Osteocyte (in vitro differentiated cells): ENCODE results near the gene ATAD5. TPM values are rescaled to one million over a fixed set of nuclear protein-coding genes. Genes with fewer than 3 reads are reported as not detected.

Source experiments
- DNase-seq: peaks from one replicate; pipeline ENCODE4 v3.0.0; 2021; ENCODE audit warnings: mixed read lengths; ENCODE audit not compliant: unreplicated experiment; ENCODE audit errors: extremely low spot score
- H3K27ac Mint-ChIP-seq: one replicate; pipeline ENCODE4 v1.8.0; 2021; ENCODE audit warnings: mild to moderate bottlenecking, mixed read lengths; ENCODE audit not compliant: unreplicated experiment
- H3K27me3 Mint-ChIP-seq: one replicate; pipeline ENCODE4 v1.8.0; 2021; ENCODE audit warnings: mixed read lengths; ENCODE audit not compliant: unreplicated experiment
- H3K36me3 Mint-ChIP-seq: one replicate; pipeline ENCODE4 v1.8.0; 2021; ENCODE audit warnings: mixed read lengths; ENCODE audit not compliant: unreplicated experiment
- H3K4me1 Mint-ChIP-seq: one replicate; pipeline ENCODE4 v1.8.0; 2021; ENCODE audit warnings: mixed read lengths; ENCODE audit not compliant: unreplicated experiment
- H3K4me3 Mint-ChIP-seq: one replicate; pipeline ENCODE4 v1.8.0; 2021; ENCODE audit warnings: mild to moderate bottlenecking, moderate library complexity, mixed read lengths; ENCODE audit not compliant: unreplicated experiment
- H3K9me3 Mint-ChIP-seq: one replicate; pipeline ENCODE4 v1.8.0; 2021; ENCODE audit warnings: mixed read lengths; ENCODE audit not compliant: unreplicated experiment
- total RNA-seq: library from RNA; stranded (reverse); gene quantifications from 2 replicates; pipeline ENCODE4 v1.2.1, GENCODE V29; 2021
- TF ChIP-seq, protein P1 (sequence below): fragments of 200-600 bp; sonication (generic); IDR thresholded peaks from 2 replicates; pipeline ENCODE4 v1.5.0; 2021; ENCODE audit warnings: antibody characterized with exemption, mild to moderate bottlenecking, moderate library complexity

Gene ATAD5
- total RNA-seq, 1 donor from 2014 or later, result 3.0 TPM

GRCh38 chr17:30832438-30833124 is 815 bp downstream of the ATAD5 start:
- Mint-ChIP-seq H3K36me3 (peaks cover 1% of the 10 kb centered on the region), H3K27ac (peak overlapping the region; percentile 87), H3K4me3 (peak overlapping the region; percentile 98), H3K9me3 (no peaks in the 10 kb centered on the region), H3K27me3 (no peaks in the 10 kb centered on the region), H3K4me1 (peaks cover 24% of the 10 kb centered on the region)
- TF ChIP-seq, protein P1, sequence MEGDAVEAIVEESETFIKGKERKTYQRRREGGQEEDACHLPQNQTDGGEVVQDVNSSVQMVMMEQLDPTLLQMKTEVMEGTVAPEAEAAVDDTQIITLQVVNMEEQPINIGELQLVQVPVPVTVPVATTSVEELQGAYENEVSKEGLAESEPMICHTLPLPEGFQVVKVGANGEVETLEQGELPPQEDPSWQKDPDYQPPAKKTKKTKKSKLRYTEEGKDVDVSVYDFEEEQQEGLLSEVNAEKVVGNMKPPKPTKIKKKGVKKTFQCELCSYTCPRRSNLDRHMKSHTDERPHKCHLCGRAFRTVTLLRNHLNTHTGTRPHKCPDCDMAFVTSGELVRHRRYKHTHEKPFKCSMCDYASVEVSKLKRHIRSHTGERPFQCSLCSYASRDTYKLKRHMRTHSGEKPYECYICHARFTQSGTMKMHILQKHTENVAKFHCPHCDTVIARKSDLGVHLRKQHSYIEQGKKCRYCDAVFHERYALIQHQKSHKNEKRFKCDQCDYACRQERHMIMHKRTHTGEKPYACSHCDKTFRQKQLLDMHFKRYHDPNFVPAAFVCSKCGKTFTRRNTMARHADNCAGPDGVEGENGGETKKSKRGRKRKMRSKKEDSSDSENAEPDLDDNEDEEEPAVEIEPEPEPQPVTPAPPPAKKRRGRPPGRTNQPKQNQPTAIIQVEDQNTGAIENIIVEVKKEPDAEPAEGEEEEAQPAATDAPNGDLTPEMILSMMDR, result no peak
- no peak for DNase-seq

DNA sequence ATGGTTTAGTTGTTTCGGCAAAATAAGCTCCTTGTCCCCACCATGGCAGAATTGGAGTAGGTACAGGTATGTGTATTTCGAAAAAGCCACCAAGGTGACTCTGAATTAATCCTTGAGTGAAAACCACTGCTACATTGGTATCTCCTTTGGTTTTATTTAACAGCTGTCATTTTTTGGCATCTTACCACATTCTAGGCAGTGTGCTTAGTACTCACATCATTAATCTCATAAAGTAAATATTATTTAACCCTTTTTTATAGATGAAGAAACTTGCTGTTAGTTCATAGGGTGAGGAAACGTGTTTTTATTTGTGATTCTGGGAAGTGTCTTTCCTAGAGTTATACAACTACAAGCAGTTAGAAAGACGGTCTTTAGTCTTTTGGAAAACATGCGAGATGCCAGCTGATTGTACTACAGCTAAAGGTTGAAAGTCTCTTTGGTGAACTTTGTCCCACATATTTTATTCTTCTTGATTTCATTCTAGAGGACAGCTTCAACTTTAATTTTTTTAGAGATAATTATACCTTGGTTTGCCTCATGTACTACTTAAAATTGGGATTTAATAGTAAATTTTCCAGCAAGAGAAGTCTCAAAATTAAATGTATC is 6.5 kb downstream of the ATAD5 start:
- TF ChIP-seq, protein P1, result no peak
- Mint-ChIP-seq H3K4me1 (no peaks in the 10 kb centered on the region), H3K27me3 (no peaks in the 10 kb centered on the region), H3K4me3 (no peak overlapping the region), H3K9me3 (no peaks in the 10 kb centered on the region), H3K27ac (no peak overlapping the region), H3K36me3 (peaks cover 4% of the 10 kb centered on the region)
- no peak for DNase-seq

- no peaks in the 10 kb centered on the region for H3K9me3 Mint-ChIP-seq
- no peak overlapping the region for H3K4me3 Mint-ChIP-seq
- no peaks in the 10 kb centered on the region for H3K4me1 Mint-ChIP-seq
- H3K36me3 Mint-ChIP-seq, result peaks cover 4% of the 10 kb centered on the region
- H3K27me3 Mint-ChIP-seq, result no peaks in the 10 kb centered on the region
- no peak overlapping the region for H3K27ac Mint-ChIP-seq
- no peak for DNase-seq
- TF ChIP-seq, protein P1, result no peak
Measured at GRCh38 chr17:30840771-30841170, 9.0 kb downstream of the ATAD5 start.

DNA sequence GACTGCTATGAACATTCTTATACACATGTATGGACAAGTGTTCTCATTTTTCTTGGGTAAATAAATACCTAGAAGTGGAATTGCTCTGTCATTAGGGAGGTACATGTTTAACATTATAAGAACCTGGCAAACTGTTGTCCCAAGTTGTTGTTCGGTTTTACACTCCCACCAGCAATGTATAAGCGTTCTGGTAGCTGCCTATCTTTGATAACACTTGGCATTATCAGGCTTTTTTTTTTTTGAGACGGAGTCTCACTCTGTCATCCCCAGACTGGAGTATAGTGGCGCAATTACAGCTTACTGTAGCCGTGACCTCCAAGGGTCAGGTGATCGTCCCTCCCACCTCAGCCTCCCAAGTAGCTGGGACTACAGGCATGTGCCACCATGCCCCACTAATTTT is 16.3 kb downstream of the ATAD5 start:
- H3K36me3 Mint-ChIP-seq, result no peaks in the 10 kb centered on the region
- no peaks in the 10 kb centered on the region for H3K4me1 Mint-ChIP-seq
- no peak for DNase-seq
- H3K9me3 Mint-ChIP-seq, result no peaks in the 10 kb centered on the region
- H3K4me3 Mint-ChIP-seq, result no peak overlapping the region
- H3K27me3 Mint-ChIP-seq, result no peaks in the 10 kb centered on the region
- TF ChIP-seq, protein P1, result no peak
- H3K27ac Mint-ChIP-seq, result no peak overlapping the region

DNA sequence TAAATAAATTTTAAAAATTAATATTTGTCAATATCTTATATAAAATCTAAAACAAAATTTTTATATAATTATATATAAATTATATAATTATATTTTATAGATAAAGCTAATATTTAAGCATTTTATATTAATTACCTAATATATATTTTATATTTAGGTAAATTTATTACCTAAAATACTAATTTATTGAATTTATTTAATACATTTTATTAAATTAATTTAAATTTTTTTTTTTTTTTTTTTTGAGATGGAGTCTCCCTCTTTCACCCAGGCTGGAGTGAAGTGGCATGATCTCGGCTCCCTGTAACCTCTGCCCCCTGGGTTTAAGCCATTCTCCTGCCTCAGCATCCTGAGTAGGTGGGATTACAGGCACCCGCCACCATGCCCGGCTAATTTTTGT is 22.4 kb downstream of the ATAD5 start:
- Mint-ChIP-seq H3K4me1 (no peaks in the 10 kb centered on the region), H3K9me3 (no peaks in the 10 kb centered on the region), H3K4me3 (no peak overlapping the region), H3K27me3 (no peaks in the 10 kb centered on the region), H3K36me3 (peaks cover 2% of the 10 kb centered on the region), H3K27ac (no peak overlapping the region)
- DNase-seq, result no peak
- TF ChIP-seq, protein P1, result no peak
